8988T (cell line): ENCODE measurements around the gene FBXW4.
A peak's percentile ranks its signal among the peaks of the same experiment; 100 is the strongest.
"Not testable (repeated sequence)": the region's sequence is repeated elsewhere in the genome, so short reads cannot be mapped to it uniquely, and the experiment has no call there.

Experiments
- DNase-seq: peaks from one replicate; pipeline ENCODE4 v3.0.0; 2011

The FBXW4 gene

DNA sequence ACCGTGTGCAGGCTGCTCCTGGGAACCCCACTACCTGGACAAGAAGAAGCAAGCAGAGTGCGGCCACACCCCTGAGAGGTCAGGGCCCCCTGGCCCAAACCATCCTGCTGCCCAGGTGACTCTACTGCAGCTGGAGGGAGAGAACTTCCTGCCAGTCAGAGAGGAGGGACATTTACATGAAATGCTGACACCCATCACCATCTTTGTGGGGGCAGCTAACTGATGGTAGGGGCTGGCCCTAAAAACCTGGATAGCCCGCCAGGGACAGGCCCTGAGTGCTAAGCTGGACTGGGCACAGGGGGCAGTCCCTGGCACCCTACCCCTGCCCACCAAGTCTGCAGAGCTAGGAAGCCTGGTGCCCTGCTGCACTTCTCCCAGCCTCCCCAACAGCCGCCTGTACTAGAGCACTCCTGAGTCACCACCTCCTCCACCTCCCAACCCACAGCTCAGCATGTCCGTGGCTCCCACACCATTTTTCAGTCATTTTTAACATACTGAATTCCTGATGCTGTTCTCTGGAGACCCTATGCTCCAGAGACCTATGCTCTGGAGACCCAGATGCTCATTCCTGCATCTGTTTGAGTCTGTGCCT, 79.3 kb downstream of the FBXW4 start:
- DNase-seq: no peak

DNA sequence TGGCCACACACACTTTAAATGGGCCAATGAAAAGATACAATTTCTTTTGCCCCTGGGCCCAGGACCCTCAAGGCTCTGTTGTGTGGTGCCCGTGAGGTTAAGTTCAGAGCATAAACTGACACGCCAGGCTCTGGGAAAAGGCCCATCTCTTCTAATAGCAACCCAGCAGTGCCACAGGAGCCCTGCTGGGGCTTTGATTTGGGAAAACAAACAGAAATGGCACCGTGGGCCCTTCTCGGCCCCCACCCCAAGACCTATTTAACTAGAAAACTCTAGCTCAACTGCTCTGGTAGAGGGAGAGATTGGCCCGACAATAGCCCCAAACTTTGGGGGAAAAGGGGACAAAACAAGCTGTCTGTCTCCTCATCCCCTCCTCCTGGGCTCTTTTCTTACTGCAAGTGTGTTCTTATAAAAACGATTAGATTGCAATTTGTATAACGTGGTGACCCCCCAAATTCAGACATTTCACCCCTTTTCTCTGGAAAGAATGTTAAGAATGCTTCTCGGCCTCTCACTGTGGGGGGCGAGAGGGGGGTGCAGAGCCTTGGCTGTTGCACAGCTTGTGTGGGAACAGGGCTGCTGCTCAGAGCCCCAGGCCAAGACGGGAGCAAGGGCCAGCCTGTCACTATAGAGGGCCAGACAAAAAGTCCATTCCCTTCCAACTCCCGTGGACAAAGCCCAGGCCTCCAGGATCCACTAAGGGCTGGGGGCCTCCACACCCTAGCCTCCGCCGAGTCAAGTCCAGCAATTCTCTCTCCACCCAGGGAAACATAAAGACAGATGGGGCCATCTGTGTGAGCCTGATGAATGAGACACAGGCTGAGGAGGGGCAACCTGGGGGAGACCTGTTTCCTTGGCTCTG, 80.1 kb downstream of the FBXW4 start:
- DNase-seq: no peak

DNA sequence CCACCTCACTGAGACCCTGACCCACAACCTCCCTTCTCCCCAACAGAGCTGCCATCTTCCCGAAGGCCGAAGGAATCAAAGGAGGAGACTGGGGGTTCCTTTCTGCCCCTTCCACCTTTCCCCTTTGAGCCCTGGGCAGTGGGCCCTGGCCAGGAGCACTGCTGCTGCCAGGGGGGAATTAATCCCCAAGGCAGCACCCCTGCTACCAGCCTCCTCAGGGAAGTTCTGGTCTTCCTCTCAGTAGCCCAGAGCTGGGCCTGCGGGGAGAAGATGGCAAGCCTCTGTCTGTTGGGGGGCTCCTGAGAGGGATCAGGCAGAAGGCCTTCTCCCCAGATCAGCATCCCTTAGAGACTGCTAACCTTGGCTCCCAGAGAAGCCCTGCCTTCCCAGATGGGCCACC, 81.3 kb downstream of the FBXW4 start:
- no peak for DNase-seq

DNA sequence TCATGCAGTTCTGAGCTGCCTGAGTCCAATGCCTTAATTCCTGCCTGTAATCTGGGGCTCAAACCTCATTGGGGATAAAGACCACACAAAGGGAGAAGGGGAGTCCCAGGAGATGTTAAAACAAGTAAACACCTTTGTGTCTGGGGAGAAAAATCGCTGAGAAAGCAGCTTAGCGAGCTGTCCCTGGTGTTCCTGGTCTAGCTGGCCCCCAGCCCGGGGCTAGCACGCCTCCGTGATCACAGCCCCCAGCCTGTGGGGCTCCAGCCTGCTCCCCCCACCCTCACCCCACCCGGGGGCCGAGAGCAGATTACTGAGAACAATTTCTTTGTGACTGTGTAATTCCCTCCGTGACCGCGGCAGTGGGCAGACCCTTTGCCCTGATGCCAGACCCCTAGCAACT, 82.1 kb downstream of the FBXW4 start:
- no peak for DNase-seq

DNA sequence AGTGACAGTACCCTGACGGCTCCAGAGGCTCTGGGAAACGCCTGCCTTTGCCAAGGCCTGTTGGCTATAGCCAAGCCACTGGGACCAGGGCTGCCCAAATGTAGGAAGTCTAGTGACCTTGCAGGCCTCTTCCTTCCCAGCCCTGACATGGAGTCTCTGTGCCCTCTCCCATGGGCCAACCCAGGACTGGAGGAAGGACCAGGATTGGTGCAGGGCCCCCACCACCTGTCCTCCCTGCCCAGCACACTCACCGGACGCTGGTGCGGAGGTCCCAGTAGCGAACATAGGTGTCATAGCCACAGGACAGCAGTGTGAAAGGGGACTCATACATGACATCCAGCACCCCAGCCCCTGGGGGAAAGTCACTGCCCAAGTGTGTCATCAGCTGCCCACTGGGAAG, 82.9 kb downstream of the FBXW4 start:
- no peak for DNase-seq

DNA sequence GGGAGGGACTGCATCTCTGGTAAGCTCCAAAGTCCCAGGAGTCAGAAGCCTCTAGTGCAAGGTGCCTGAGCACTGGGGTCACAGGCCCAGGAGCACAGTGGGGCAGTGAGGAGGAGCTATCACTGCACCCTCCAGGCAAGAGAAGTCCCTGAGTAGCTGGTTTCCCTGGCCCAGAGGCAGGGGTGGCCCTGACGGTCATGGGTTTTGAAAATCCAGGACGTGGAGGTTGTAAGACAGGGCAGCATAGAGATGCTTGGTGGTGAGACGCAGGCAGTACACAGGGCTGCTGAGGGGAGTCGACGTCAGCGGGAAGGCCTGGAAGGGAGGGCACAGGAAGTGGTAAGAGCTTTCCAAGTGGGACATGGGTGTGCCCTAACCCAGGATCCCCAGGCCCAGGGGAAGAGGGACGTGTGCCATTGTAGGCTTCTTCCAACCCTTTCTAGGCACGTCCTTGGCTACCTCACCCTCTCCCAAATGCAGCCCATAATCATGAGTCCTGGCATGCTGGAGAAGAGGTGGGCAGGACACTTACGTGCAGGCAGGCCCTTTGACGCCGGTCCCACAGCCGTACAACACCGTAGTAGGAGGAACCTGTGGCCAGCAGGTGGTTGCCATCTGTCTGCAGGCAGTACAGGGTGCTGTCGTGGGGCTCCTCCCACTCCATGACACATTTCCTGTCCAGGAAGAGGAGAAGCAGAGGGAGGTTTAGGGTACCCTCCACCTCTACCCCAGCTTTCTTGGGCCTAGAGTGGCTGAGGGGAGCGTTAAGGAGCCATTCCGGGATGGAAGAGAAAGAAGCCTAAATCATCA, 83.7 kb downstream of the FBXW4 start:
- DNase-seq: no peak

DNA sequence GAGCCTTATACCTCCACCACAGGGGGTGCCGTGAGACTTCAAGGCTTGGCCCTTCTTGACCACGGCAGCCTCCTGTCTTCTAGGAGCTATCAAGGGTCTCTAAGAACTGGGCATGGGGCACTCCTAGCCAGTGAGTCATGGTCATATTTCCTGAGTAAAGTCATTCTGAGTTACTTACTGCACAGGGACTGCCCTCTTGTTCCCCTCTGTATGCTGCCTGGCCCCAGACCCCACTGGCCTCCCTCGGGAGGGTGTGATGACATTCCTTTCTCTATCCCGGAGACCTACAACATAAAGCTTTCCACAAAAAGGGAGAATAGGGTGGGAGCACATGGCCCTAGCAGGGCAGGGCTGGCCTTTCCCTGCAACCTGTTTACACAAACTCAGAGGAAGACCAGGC, 85.5 kb downstream of the FBXW4 start:
- no peak for DNase-seq

DNA sequence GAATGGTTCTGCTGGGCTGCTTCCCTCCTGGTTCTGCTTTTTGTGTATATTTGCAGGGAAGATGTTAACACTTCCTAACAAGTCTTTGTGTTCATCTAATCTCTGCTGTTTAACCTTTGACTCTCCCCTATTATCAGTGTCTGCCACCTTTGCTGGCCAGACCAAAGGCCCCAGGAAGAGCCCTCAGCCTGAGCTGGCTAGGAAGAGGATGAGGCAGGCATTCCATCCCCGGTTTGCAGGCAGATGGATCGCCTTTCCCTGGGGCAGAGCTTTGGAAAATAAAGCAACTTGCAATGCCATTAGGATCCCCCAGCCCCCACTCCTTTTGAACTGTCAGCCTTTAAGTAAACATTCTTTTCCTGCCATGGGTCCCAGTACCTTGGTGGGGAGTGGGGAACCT, 87.8 kb downstream of the FBXW4 start:
- no peak for DNase-seq

DNA sequence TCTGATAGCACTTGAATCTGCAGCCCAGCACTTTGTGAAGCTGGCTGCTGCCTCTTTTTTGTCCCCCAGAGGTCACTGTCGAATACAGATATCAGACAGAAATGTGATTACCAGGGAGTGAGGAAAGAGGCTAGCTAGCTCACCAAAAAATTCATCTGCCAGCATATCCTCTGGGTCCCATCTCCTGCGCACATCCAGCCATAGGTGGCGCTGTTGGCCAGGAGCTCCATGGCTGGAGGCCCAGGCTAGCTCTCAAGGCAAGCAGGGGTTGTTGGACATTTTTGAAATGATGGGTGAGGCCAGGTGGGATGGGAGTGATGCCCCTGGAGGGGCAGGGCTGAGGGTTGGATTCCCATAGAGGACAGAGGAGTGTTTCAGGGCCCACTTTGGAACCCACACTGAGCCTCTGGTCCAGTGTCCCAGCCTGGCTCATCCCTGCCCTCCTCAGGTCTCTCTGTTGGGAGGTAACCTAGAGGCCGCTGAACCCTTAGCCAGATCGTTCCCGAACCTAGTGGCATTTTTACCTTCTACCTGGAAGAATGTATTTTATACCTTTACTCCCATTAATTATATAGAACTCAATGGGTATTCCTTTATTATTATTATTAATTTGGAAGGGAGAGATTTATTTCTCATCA, 92.1 kb downstream of the FBXW4 start:
- peak; percentile 76 for DNase-seq

DNA sequence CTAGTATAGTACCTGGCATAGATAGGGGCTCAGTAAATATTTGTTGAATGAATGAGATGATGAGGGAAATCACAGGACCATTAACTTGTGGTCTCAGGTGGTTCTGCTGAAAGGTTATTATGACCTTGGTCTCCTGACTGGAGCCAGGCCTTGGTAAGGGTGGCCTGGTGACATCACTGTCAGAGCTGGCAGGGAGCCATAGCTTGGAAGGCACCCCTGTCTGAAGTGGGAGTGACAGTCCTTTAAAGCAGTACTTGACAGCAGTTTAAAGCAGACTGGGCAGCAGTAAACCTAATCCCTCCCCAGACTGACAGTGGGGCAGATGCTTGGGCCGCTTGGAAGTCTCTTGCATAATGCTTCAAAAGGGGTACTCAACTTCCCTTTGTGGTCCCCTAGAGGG, 93.4 kb downstream of the FBXW4 start:
- no peak for DNase-seq

DNA sequence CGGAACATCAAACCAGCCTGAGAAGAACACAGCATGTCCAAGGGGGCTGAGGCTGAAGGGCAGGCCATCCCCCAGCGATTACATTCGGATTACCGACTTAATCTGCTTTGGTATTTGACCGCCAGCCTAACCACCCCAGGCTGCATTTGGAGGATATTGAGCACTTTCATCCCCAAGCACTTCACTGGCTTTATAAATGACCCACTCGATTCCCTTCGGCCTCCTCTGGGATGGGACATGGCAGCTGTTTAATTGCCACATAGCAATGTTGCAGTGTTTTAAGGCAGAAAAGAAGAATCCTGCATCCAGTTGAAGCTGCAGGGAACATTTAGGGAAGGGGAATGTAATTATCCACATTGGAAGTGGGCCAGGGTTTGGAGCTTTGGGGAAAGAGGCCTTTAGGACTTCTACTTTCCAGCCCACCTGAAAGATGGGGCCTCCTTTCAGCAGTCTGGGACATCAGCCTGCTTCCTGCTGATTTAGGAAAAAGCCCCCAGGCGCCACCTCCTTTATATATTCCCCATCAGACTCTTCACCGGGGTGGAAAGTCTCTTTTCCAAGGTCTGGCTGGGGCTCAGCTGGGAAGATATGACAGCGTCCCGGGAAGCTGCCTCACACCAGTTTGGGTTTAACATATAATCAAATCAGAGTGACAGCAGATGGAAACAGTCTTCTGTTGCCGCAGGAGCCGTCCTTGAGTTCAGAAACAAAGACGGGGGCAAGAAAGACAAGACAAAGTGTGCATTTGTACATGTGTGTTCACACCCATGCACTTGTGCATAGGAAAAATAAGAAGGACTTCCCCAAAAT, 97.7 kb downstream of the FBXW4 start:
- DNase-seq: no peak

DNA sequence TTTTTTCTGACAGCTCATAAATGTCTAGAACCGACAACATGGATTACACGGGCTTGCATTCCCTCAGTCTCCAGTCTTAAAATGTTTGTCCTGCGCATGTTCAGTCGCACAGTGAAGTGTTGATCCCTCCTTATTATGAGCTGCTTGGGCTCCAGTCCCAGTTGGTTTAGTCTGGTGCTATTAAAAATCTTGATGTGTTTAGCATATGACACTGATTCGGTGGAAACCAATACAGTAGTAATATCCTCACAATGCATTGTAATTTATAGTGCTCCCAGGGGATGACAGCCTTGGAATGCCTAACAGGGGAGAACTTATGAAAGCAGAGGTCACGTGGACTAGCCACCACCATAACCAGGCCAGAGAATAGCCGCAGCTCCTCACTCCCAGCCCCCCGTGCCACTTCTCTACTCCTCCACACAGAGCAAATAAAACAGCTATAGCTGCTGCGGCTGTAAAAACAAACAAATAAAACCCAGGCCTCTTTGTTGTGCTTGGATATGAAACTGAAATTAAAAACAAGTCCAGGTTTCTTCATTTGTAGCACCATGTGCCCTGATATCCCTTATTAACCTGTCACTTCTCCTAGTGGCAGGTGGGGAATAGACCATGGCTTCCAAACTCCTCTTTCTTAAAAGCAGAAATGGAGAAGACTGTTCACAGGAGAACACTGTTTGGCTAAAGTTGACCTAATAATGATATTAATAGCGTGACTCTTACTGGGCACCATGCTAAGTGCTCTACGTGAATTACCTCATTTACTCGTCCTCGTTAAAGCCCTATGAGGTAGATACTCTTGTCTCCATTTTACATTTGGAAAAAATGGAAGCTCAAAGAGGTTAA, 99.2 kb downstream of the FBXW4 start:
- no peak for DNase-seq

DNA sequence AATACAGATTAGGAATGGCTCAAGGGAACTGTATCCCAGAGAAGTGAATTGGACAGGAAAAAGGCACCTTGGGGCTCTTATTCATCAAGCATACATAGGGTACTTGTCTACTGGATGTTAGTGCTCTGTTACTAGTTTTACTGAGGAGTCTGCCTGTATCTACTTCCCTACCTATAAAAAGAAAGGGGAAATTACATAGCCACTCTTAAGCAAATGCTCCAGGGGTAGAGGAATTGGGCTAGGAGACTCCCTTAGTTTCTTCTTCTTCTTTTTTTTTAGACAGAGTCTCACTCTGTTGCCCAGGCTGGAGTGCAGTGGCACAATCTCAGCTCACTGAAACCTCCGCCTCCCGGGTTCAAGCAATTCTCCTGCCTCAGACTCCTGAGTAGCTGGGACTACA, 101.6 kb downstream of the FBXW4 start:
- DNase-seq: not testable (repeated sequence)

DNA sequence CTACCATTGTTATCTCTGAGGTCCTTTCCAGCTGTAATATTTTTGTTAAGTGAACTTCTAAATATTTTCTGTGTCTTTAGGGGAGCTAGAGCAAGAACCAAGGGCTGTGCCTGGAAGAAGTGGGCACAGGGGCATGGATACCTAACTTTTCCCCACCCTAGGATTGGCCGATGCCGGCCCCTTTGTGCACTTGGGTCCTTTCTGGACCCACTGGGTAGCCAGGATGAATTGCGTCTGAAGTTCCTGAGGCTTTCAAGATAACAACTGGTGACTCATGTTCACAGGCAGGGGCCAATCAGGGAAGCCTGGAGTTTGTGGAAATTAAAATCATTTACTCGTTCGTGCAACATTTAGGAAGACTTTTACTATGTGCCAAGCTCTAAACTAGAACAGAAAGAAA, 106.1 kb downstream of the FBXW4 start:
- no peak for DNase-seq

DNA sequence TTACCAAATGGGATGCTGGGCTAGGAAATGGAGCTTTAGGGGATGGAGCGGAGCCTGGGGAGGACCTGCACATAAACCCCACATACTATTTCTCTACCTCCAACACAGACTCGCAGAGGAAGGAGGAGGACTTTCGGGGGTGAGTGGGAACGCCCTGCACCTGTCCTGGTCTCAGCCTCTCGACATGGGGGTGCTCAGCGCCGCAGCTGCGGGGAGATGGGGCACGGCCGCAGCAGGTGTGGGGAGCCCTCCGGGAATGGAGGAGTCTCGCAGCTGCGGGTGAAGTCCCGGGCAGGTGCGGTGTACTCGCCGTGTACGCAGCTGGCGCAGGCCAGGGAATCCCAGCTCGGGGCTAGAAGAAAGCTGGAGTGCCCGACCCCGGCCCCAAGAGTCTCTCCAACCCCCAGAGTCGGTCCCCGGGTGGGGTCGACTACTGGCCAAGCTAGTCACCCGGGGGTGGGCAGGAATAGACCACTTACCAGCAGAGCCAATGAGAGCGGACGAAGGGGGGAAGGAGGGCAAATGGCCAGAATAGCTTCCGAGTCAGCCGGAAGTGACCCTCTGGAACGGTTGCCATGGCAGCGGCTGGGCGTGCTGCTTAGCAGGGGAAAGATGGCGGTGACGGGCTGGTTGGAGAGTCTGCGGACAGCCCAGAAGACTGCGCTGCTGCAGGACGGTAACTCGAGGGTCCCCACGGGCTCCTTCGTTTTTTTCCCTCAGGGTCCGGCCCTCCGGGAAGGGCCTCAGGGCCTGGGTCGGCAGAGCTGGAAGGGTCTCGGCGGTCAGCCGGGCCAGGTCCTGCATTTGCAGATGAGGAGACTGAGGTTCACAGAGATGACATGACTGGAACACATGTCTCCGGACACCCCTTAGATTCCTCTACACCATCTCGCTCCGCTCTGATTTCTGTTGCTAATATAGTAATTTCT, 107.0 kb downstream of the FBXW4 start, which contains the start of the genes DPCD and POLL:
Gene DPCD (plus strand): TSS at position 597 of the 929 bp plus-strand sequence. CDS start 16 bp downstream, at position 613.
Gene POLL (minus strand): TSS at position 533 of the 929 bp plus-strand sequence. CDS start 897 bp downstream, outside the sequence.
- peak; percentile 95 for DNase-seq

DNA sequence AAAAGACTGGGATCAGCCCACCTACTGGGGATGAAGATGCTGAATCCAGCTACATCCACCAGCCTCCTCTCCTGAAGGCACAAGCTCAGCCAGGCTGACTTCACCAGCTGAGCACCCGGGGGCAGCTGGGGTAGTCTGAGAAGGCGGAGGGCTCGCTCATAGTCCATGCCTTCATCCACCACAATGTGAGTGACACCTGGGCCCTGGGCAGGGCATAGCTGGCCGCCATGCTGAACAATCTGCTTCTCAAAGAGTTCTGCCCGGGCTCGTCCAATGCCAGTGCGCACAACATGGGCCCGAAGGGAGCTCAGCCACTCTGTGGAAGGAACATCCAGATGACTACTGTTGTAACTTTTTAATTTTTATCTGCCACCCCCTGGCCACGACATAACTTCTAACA, 109.1 kb downstream of the FBXW4 start:
- DNase-seq: no peak

DNA sequence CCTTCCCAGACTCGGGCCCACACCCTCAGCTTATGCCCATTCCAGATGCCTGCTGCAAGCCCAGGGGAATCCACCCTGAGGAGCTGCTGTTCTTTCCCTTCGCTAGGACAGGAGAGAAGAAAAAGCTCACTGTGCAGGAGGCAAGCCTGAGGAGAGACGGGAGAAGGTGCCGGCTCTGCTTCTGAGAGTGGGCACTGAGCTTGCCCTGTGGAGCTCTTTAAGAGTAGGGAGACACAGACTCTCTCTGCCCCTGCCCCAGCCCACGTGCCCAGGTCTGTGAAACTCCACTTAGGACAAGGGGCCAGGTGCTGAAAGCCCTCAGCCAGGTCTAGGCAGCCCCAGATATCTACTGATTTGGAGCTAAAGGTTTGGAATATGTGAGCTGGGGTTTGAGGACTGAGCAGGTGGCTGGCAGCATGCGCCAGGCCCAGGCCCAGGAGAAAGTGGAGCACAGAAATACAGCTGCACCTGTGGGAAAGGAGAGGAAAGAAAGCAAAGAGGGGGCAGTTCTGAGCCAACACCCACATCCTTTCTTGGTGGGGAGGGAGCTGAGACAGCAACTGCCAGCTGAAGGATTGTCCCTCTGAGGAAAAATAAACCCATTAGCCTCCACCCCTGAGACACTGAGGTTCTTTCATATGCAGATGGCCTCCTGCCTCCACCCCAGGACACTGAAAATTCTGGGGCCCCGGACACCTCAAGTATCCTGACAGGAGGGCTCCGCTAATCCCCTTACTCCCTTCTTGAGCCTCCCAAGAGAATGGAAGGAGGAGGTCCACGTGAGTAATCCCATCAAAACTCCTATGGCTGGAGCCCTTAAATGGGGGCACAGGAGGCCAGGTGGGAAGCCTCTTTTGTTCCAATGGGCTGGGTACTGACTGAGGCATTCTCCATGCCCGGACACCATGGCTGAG, 114.2 kb downstream of the FBXW4 start:
- DNase-seq: no peak

DNA sequence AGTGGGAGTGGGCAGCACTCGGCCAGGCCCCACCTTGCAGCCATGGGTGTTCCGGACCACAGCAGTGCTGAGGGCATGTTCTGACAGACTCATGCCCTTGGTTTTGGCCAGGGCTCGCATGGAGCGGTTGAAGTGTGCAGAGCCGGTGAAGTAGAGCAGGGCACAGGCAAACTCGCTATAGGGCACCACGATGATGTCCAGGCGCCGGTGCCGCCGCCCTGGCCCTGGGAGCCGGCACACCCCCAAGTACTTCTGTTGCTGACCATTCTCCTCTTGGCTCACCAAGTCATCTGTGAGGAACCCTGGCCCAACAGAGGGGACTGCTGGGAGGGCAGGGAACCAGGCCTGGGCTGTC, 115.5 kb downstream of the FBXW4 start:
- no peak for DNase-seq
